H1 (cell line): Measurements from ENCODE around the gene TRAF3IP3.

Experiments used
- POLR2A ChIP-seq, 2 experiments: IDR thresholded peaks; 1 replicate in 1 of 2; 2 replicates in 1 of 2; pipeline ENCODE4 v1.6.1; 2011; ENCODE audit warnings: low read depth in 2 of 2, low read length in 2 of 2, mild to moderate bottlenecking in 2 of 2; ENCODE audit errors: control extremely low read depth in 1 of 2
- TF ChIP-seq, protein P1 (sequence below), 3 experiments: IDR thresholded peaks; 1 replicate in 2 of 3; 2 replicates in 1 of 3; pipeline versions ENCODE4 v1.5.1 to v1.6.1; 2011; ENCODE audit warnings: low read length in 3 of 3, mild to moderate bottlenecking in 3 of 3, inconsistent platforms in 2 of 3, low read depth in 1 of 3, moderate library complexity in 1 of 3; ENCODE audit not compliant: insufficient read depth in 1 of 3; ENCODE audit errors: control extremely low read depth in 1 of 3

DNA sequence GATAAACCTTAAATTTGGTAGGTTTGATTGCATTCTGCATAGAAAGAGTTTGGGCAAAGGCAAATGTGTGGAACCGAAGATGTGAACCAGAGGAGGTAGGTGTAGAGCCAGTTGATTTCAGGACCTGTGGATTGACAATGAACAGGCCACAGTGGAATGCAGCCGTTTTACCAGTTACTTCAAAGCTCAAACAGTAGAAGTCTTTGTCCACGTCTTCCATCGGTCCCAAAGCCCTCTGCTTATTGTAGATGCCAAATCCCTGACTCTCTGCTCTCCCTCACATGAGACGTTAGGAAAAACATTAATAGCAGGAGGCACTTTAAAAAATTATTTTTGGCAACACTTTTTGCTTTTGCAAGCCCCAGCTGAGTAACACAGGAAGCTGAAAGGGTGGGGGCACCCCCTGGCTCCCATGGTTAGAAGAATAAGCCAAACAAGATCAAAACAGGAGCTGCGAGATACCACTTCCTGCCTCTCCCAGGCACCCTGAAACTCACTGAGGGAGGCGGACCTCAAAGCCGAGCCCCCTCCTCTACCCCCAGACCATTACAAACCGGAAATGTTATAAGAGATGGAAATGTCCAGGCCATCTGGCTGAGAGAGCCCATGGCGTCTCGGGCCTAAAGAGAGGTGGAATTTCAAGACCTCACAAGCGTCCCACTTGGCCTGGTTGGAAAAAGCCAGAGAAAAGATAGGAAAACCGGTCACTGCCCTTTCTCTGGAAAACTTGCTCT is 13.5 kb downstream of the TRAF3IP3 start:
- TF ChIP-seq, protein P1, sequence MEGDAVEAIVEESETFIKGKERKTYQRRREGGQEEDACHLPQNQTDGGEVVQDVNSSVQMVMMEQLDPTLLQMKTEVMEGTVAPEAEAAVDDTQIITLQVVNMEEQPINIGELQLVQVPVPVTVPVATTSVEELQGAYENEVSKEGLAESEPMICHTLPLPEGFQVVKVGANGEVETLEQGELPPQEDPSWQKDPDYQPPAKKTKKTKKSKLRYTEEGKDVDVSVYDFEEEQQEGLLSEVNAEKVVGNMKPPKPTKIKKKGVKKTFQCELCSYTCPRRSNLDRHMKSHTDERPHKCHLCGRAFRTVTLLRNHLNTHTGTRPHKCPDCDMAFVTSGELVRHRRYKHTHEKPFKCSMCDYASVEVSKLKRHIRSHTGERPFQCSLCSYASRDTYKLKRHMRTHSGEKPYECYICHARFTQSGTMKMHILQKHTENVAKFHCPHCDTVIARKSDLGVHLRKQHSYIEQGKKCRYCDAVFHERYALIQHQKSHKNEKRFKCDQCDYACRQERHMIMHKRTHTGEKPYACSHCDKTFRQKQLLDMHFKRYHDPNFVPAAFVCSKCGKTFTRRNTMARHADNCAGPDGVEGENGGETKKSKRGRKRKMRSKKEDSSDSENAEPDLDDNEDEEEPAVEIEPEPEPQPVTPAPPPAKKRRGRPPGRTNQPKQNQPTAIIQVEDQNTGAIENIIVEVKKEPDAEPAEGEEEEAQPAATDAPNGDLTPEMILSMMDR (IDR thresholded peaks at IDR 0.05; ENCODE audit: control extremely low read depth in 1 of 3, insufficient read depth in 1 of 3, low read depth in 1 of 3, low read length in 3 of 3), result no peak
- no peak for TF ChIP-seq POLR2A (IDR thresholded peaks at IDR 0.05; ENCODE audit: control extremely low read depth in 1 of 2, low read depth in 2 of 2, low read length in 2 of 2)
